ENCODE data around the gene SNX32. TPM values are rescaled to one million over a fixed set of nuclear protein-coding genes. Genes with fewer than 3 reads are reported as not detected.

Gene SNX32
- total and polyA plus RNA-seq, 2 donors (not counting 3 experiments of a cell fraction or from before 2014, with no cell fraction given) = 0.19 TPM; not detected in 1

DNA sequence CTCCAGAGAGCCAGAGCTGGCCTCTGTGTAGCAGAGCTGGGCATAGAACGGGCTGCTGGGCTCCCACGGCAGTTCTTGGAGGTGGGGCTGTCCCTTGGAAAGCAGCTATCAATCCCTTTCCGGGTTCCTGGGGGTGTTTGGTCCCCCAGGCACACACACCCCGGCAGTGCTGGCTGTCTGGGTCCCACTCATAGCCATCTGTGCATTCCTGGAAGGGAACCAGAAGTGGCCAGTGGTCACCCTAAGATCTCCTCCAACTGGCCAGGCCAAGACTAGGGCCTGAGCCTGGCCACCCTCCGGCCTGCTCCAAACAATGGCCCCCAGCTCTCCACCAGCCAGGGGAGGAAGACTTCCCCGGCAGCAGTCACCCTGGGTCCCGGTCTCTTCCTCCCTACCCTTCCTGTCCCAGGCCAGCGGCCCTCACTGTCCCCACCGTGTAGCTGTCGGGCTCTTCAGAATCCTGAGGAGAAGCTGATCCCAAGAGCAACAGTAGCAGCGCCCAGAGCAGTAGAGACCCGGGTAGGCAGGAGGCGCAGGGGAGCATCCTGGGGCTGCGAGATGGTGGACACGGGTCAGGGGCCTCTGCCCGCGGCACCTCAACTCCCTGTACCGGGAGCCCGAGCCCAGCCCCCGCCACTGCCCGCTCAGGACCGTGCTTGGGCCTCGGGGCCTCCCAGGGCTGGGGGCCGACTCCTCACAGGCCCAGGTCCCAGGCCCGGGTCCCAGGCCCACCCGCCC, 38.2 kb downstream of the SNX32 start:
- intact Hi-C loops (cut with micrococcal nuclease) (loop anchor here (1.0 to 2.0 kb wide), 2 partner anchors 12 to 17 kb away; partner anchors contain the start of genes FIBP and MUS81), dilution Hi-C loops (cut with MboI; ENCODE audit: extremely low pct_ligation_motif_present, low sequenced_read_pairs) (no loop called here)
- peak; percentile 74 for FAIRE-seq
- H2AFZ ChIP-seq (ENCODE audit: low read depth, low read length) = peak overlapping the region; percentile 28
- ChIA-PET CTCF (interaction anchor here (0.7 to 7.1 kb wide), 10 partner anchors 12 to 116 kb away, joined by 3 to 73 read pairs (median 4); partner anchors contain the start of genes AP5B1, CCDC85B, CFL1 and FIBP), POLR2A (interaction anchor here (0.9 to 1.9 kb wide), 3 partner anchors 12 to 19 kb away, joined by 4 to 19 read pairs (median 11); partner anchors contain the start of genes CCDC85B, CFL1 and MUS81)
- no TSS peak for BruUV-seq (replicated peaks)
- no peaks in the 10 kb centered on the region for H3K27me3 ChIP-seq (ENCODE audit: control insufficient read depth in 2 of 2, insufficient read depth in 2 of 2, low read length in 2 of 2)
- no peaks in the 10 kb centered on the region for H3K9me3 ChIP-seq (replicated peaks; ENCODE audit: control insufficient read depth, insufficient read depth, low read length)
- H3K9ac ChIP-seq (replicated peaks; ENCODE audit: extremely low read depth, insufficient read depth, low read length) = peak overlapping the region; percentile 66
- peak overlapping the region; percentile 27 to 55 (median 42) for H3K4me3 ChIP-seq (replicated peaks in 1 of 3; ENCODE audit: insufficient read depth in 1 of 3, low read depth in 1 of 3, low read length in 3 of 3)
- TF ChIP-seq, protein P1, sequence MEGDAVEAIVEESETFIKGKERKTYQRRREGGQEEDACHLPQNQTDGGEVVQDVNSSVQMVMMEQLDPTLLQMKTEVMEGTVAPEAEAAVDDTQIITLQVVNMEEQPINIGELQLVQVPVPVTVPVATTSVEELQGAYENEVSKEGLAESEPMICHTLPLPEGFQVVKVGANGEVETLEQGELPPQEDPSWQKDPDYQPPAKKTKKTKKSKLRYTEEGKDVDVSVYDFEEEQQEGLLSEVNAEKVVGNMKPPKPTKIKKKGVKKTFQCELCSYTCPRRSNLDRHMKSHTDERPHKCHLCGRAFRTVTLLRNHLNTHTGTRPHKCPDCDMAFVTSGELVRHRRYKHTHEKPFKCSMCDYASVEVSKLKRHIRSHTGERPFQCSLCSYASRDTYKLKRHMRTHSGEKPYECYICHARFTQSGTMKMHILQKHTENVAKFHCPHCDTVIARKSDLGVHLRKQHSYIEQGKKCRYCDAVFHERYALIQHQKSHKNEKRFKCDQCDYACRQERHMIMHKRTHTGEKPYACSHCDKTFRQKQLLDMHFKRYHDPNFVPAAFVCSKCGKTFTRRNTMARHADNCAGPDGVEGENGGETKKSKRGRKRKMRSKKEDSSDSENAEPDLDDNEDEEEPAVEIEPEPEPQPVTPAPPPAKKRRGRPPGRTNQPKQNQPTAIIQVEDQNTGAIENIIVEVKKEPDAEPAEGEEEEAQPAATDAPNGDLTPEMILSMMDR (IDR thresholded peaks at IDR 0.05; ENCODE audit: extremely low read depth in 1 of 2, insufficient read depth in 1 of 2, low read depth in 1 of 2, low read length in 2 of 2) = peak in 1 of 2 donors; percentile 17
- TF ChIP-seq POLR2AphosphoS5 (IDR thresholded peaks at IDR 0.05; ENCODE audit: insufficient read depth, low read depth, low read length) (peak; percentile 29), GATA2 (IDR thresholded peaks at IDR 0.05; ENCODE audit: insufficient read depth, insufficient read length, low read depth, low read length) (no peak)
- peaks cover 17% of the 10 kb centered on the region for H3K4me1 ChIP-seq (ENCODE audit: control insufficient read depth, extremely low read depth, insufficient read depth, low read length)
- peak; percentile 46 for DNase-seq (ENCODE audit: low read depth, low spot score)
- H3K27ac ChIP-seq (ENCODE audit: insufficient read depth, low read depth, low read length) = peak overlapping the region; percentile 52
- no peaks in the 10 kb centered on the region for H3K9me1 ChIP-seq (replicated peaks; ENCODE audit: control insufficient read depth, extremely low read depth, insufficient read depth, low read length)
- H3K4me2 ChIP-seq (ENCODE audit: insufficient read depth, low read length) = peak overlapping the region; percentile 57
- H3K79me2 ChIP-seq (ENCODE audit: control insufficient read depth, insufficient read depth, low read length) = peaks cover 2% of the 10 kb centered on the region
- no peaks in the 10 kb centered on the region for H4K20me1 ChIP-seq (replicated peaks; ENCODE audit: control insufficient read depth, extremely low read depth, insufficient read depth, low read length)
- H3K36me3 ChIP-seq (ENCODE audit: control insufficient read depth in 2 of 2, extremely low read depth in 1 of 2, insufficient read depth in 2 of 2, low read length in 2 of 2) = peaks cover 0 to 16% of the 10 kb centered on the region in 2 experiments

Data from endothelial cell of umbilical vein (primary cell).